Caco-2 (cell line): ENCODE results near the gene TBX2. TPM values are rescaled to one million over a fixed set of nuclear protein-coding genes. Genes with fewer than 3 reads are reported as not detected.

Experiments used
- BruUV-seq: library from RNA; stranded (reverse); fragments of 400-500 nt; replicated peaks from 2 replicates; lab custom pipeline; 2021; lab: Mats Ljungman, UMichigan
- CTCF ChIA-PET: fragments of 300-600 bp; sonication (Branson Sonifier 250); formaldehyde crosslinking; loops from one replicate; lab custom pipeline; 2022; ENCODE audit warnings: antibody characterized with exemption; lab: Charles Lee
- POLR2A ChIA-PET: fragments of 300-600 bp; sonication (Branson Sonifier 250); formaldehyde crosslinking; loops from one replicate; lab custom pipeline; 2022; ENCODE audit warnings: antibody characterized with exemption; lab: Charles Lee
- DNase-seq, 2 experiments: peaks; one replicate each; pipeline versions ENCODE4 v3.0.0 to v3.0.0-alpha.2; 2020 to 2022
- H3K27me3 ChIP-seq: replicated peaks from 2 replicates; pipeline ENCODE4 v1.6.0; 2011; ENCODE audit warnings: low read length; ENCODE audit not compliant: control insufficient read depth, insufficient read depth
- H3K36me3 ChIP-seq: 2 replicates; pipeline ENCODE4 v1.5.1; 2011; ENCODE audit warnings: low read length; ENCODE audit not compliant: control insufficient read depth, insufficient read depth
- H3K4me1 ChIP-seq: fragments of 250-450 bp; sonication (Bioruptor Pico); 2 replicates; pipeline ENCODE4 v1.5.1; 2020; ENCODE audit warnings: mild to moderate bottlenecking
- H3K4me3 ChIP-seq: 2 replicates; pipeline ENCODE4 v1.5.1; 2011; ENCODE audit warnings: low read depth, mild to moderate bottlenecking, control low read depth, low read length
- H3K9me3 ChIP-seq: fragments of 250-450 bp; sonication (Bioruptor Pico); 2 replicates; pipeline ENCODE4 v1.5.1; 2020; ENCODE audit warnings: mild to moderate bottlenecking, moderate library complexity
- H3K27ac Mint-ChIP-seq: one replicate; pipeline ENCODE4 v1.8.0; 2022; ENCODE audit warnings: mixed read lengths; ENCODE audit not compliant: unreplicated experiment
- H3K27me3 Mint-ChIP-seq: one replicate; pipeline ENCODE4 v1.8.0; 2022; ENCODE audit warnings: mixed read lengths; ENCODE audit not compliant: insufficient read depth, unreplicated experiment
- H3K36me3 Mint-ChIP-seq: one replicate; pipeline ENCODE4 v1.8.0; 2022; ENCODE audit warnings: mild to moderate bottlenecking, mixed read lengths; ENCODE audit not compliant: insufficient read depth, unreplicated experiment
- H3K4me1 Mint-ChIP-seq: one replicate; pipeline ENCODE4 v1.8.0; 2022; ENCODE audit warnings: low read depth, mixed read lengths; ENCODE audit not compliant: unreplicated experiment
- H3K4me3 Mint-ChIP-seq: one replicate; pipeline ENCODE4 v1.8.0; 2022; ENCODE audit warnings: mild to moderate bottlenecking, moderate library complexity, mixed read lengths; ENCODE audit not compliant: unreplicated experiment
- H3K9me3 Mint-ChIP-seq: one replicate; pipeline ENCODE4 v1.8.0; 2022; ENCODE audit warnings: mixed read lengths; ENCODE audit not compliant: unreplicated experiment
- CTCF ChIP-seq, 2 experiments: fragments of 200-600 bp in 1 of 2; IDR thresholded peaks; 1 replicate in 1 of 2; 2 replicates in 1 of 2; pipeline versions ENCODE4 v1.5.1 to v1.8.0; 2011 to 2022; ENCODE audit warnings: antibody characterized with exemption in 1 of 2, control low read depth in 1 of 2, inconsistent platforms in 1 of 2, low read depth in 1 of 2, low read length in 1 of 2, mild to moderate bottlenecking in 1 of 2, moderate library complexity in 1 of 2; ENCODE audit not compliant: insufficient read depth in 1 of 2, severe bottlenecking in 1 of 2, unreplicated experiment in 1 of 2
- intact Hi-C: fragments of 100-400 bp; cut with micrococcal nuclease; formaldehyde crosslinking; loops from one replicate; pipeline ENCODE4 v1.10.0; 2022; ENCODE audit not compliant: unreplicated experiment
- total RNA-seq: library from RNA; stranded (reverse); gene quantifications from 2 replicates; pipeline ENCODE4 v1.2.3, GENCODE V29; 2022

Gene TBX2
- total RNA-seq, 1 experiment from 2014 or later, result 8.9 TPM

- H3K27me3 Mint-ChIP-seq, result no peaks in the 10 kb centered on the region
- no peak for TF ChIP-seq CTCF (IDR thresholded peaks at IDR 0.05; ENCODE audit: insufficient read depth in 1 of 2, low read depth in 1 of 2, low read length in 1 of 2, severe bottlenecking in 1 of 2, unreplicated experiment in 1 of 2)
- intact Hi-C loops, result no loop called here
- ChIA-PET CTCF (no interaction called here), POLR2A (no interaction called here)
- peaks cover 8% of the 10 kb centered on the region for H3K9me3 ChIP-seq
- peaks cover 13% of the 10 kb centered on the region for H3K36me3 Mint-ChIP-seq
- H3K9me3 Mint-ChIP-seq, result peaks cover 15% of the 10 kb centered on the region
- BruUV-seq, result no TSS peak
- no peaks in the 10 kb centered on the region for H3K27me3 ChIP-seq
- H3K27ac Mint-ChIP-seq, result no peak overlapping the region
- DNase-seq, result no peak
- H3K36me3 ChIP-seq, result no peaks in the 10 kb centered on the region
- no peak overlapping the region for H3K4me3 ChIP-seq
- H3K4me1 Mint-ChIP-seq, result peaks cover 54% of the 10 kb centered on the region
- H3K4me3 Mint-ChIP-seq, result no peak overlapping the region
- peaks cover 55% of the 10 kb centered on the region for H3K4me1 ChIP-seq
These were observed 58.4 kb downstream of the TBX2 start for GRCh38 chr17:61458000-61458399.

- Histone ChIP-seq H3K36me3 (no peaks in the 10 kb centered on the region), H3K4me3 (no peak overlapping the region), H3K27me3 (no peaks in the 10 kb centered on the region), H3K9me3 (peaks cover 8% of the 10 kb centered on the region), H3K4me1 (peaks cover 61% of the 10 kb centered on the region)
- Mint-ChIP-seq H3K9me3 (peaks cover 9% of the 10 kb centered on the region), H3K27ac (no peak overlapping the region), H3K27me3 (no peaks in the 10 kb centered on the region), H3K36me3 (peaks cover 18% of the 10 kb centered on the region), H3K4me1 (peaks cover 56% of the 10 kb centered on the region), H3K4me3 (no peak overlapping the region)
- BruUV-seq, result no TSS peak
- no peak for DNase-seq
- intact Hi-C loops, result no loop called here
- ChIA-PET POLR2A (no interaction called here), CTCF (no interaction called here)
- no peak for TF ChIP-seq CTCF (IDR thresholded peaks at IDR 0.05; ENCODE audit: insufficient read depth in 1 of 2, low read depth in 1 of 2, low read length in 1 of 2, severe bottlenecking in 1 of 2, unreplicated experiment in 1 of 2)
These were observed 58.9 kb downstream of the TBX2 start for GRCh38 chr17:61458421-61459141.

Other genes starting within 250 kb of the TBX2 start
- gene TBX4, start 52.6 kb downstream of the TBX2 start, total RNA-seq, result 2.5 TPM in 2 replicates
- gene NACA2, start 191.4 kb downstream of the TBX2 start, total RNA-seq, result not detected in 2 replicates